Measurements from ENCODE around the gene CDK6. TPM values are rescaled to one million over a fixed set of nuclear protein-coding genes. Genes with fewer than 3 reads are reported as not detected.

Gene CDK6
- total and polyA plus RNA-seq, 2 experiments from 2014 or later, result 7.4 to 23.7 TPM

DNA sequence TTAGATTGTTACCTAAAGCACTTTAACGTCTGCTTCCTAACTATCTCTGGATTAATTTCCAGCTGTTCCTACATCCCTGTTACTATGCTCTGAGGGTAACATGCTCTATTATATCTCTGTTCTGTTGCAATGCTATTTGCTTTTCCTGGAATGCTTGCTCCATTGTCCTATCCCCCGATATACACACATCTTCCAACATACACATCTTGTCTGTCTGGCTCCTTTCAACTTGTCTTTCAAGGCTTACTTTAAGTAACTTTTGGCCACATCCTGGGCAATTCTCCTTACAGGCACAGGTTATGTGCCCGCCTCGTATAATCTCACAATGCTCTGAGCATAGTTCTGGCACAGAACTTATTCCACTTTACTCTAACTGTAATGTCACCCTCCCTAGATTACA, 96.2 kb downstream of the CDK6 start (continued):
- TF ChIP-seq REST (IDR thresholded peaks at IDR 0.05; ENCODE audit: unreplicated experiment) (no peak), CREB1 (CRISPR knock-in tag; IDR thresholded peaks at IDR 0.05; ENCODE audit: low read depth) (no peak), JUNB (IDR thresholded peaks at IDR 0.05; ENCODE audit: unreplicated experiment) (no peak), ZNF331 (CRISPR knock-in tag; IDR thresholded peaks at IDR 0.05; ENCODE audit: low read depth) (no peak), EZH2 (IDR thresholded peaks at IDR 0.05; ENCODE audit: low read depth, unreplicated experiment) (no peak)
- TF ChIP-seq, protein P1, sequence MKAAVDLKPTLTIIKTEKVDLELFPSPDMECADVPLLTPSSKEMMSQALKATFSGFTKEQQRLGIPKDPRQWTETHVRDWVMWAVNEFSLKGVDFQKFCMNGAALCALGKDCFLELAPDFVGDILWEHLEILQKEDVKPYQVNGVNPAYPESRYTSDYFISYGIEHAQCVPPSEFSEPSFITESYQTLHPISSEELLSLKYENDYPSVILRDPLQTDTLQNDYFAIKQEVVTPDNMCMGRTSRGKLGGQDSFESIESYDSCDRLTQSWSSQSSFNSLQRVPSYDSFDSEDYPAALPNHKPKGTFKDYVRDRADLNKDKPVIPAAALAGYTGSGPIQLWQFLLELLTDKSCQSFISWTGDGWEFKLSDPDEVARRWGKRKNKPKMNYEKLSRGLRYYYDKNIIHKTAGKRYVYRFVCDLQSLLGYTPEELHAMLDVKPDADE (IDR thresholded peaks at IDR 0.05), result no peak

DNA sequence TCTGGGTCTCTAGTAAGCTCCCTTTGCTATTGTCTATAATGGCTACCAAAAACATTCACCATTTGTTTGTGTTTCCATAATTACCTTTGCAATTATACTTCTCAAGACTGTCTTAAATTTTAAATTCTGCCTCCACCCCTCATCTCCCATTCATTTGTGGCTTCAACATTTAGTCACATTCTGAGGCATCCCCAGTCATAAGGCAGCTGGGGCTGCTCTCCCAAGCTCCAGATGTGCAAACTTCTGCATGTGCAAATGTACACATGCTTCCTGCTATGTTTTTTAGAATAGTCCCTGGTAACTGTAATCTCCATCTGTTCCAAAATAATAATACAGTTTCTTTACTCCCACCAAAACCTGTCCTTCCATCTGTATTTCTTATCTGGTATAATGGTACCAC, 97.3 kb downstream of the CDK6 start:
- Mint-ChIP-seq H3K4me3 (no peak overlapping the region), H3K27me3 (ENCODE audit: insufficient read depth, low read depth, poor library complexity) (peaks cover 1% of the 10 kb centered on the region), H3K27ac (no peak overlapping the region), H3K4me1 (peaks cover 5% of the 10 kb centered on the region), H3K36me3 (ENCODE audit: low read depth) (no peaks in the 10 kb centered on the region), H3K9me3 (no peaks in the 10 kb centered on the region)
- ATAC-seq (no peak), DNase-seq (ENCODE audit: low spot score) (no peak)
- H2AFZ ChIP-seq, result no peak overlapping the region
- H3K79me2 ChIP-seq (replicated peaks; ENCODE audit: insufficient read depth), result no peaks in the 10 kb centered on the region
- peaks cover 1% of the 10 kb centered on the region; the same call in 1 of the 2 replicates for H3K9me2 ChIP-seq (ENCODE audit: insufficient read depth)
- no peaks in the 10 kb centered on the region for H3F3A ChIP-seq (replicated peaks; ENCODE audit: low read depth)
- H3K36me3 ChIP-seq (ENCODE audit: insufficient read depth), result no peaks in the 10 kb centered on the region
- no peak overlapping the region for H3K4me3 ChIP-seq
- no peaks in the 10 kb centered on the region for H3K27me3 ChIP-seq (ENCODE audit: insufficient read depth)
- H3K4me2 ChIP-seq, result no peak overlapping the region
- H4K20me1 ChIP-seq (replicated peaks; ENCODE audit: insufficient read depth), result no peaks in the 10 kb centered on the region
- peaks cover 10% of the 10 kb centered on the region; the same call in 1 of the 2 replicates for H3K4me1 ChIP-seq (ENCODE audit: insufficient read depth)
- no peak overlapping the region for H3K27ac ChIP-seq (ENCODE audit: low read depth)
- TF ChIP-seq POLR2AphosphoS5 (IDR thresholded peaks at IDR 0.05; ENCODE audit: low read depth) (no peak), ZNF331 (CRISPR knock-in tag; IDR thresholded peaks at IDR 0.05; ENCODE audit: low read depth) (no peak), NANOG (IDR thresholded peaks at IDR 0.05; ENCODE audit: borderline replicate concordance) (no peak), JUNB (IDR thresholded peaks at IDR 0.05; ENCODE audit: unreplicated experiment) (no peak), EZH2 (IDR thresholded peaks at IDR 0.05; ENCODE audit: low read depth, unreplicated experiment) (no peak), STAT1 (IDR thresholded peaks at IDR 0.05; ENCODE audit: unreplicated experiment) (no peak), CREB1 (CRISPR knock-in tag; IDR thresholded peaks at IDR 0.05; ENCODE audit: low read depth) (no peak)
- TF ChIP-seq, protein P1 (IDR thresholded peaks at IDR 0.05), result no peak
- TF ChIP-seq, protein P2, sequence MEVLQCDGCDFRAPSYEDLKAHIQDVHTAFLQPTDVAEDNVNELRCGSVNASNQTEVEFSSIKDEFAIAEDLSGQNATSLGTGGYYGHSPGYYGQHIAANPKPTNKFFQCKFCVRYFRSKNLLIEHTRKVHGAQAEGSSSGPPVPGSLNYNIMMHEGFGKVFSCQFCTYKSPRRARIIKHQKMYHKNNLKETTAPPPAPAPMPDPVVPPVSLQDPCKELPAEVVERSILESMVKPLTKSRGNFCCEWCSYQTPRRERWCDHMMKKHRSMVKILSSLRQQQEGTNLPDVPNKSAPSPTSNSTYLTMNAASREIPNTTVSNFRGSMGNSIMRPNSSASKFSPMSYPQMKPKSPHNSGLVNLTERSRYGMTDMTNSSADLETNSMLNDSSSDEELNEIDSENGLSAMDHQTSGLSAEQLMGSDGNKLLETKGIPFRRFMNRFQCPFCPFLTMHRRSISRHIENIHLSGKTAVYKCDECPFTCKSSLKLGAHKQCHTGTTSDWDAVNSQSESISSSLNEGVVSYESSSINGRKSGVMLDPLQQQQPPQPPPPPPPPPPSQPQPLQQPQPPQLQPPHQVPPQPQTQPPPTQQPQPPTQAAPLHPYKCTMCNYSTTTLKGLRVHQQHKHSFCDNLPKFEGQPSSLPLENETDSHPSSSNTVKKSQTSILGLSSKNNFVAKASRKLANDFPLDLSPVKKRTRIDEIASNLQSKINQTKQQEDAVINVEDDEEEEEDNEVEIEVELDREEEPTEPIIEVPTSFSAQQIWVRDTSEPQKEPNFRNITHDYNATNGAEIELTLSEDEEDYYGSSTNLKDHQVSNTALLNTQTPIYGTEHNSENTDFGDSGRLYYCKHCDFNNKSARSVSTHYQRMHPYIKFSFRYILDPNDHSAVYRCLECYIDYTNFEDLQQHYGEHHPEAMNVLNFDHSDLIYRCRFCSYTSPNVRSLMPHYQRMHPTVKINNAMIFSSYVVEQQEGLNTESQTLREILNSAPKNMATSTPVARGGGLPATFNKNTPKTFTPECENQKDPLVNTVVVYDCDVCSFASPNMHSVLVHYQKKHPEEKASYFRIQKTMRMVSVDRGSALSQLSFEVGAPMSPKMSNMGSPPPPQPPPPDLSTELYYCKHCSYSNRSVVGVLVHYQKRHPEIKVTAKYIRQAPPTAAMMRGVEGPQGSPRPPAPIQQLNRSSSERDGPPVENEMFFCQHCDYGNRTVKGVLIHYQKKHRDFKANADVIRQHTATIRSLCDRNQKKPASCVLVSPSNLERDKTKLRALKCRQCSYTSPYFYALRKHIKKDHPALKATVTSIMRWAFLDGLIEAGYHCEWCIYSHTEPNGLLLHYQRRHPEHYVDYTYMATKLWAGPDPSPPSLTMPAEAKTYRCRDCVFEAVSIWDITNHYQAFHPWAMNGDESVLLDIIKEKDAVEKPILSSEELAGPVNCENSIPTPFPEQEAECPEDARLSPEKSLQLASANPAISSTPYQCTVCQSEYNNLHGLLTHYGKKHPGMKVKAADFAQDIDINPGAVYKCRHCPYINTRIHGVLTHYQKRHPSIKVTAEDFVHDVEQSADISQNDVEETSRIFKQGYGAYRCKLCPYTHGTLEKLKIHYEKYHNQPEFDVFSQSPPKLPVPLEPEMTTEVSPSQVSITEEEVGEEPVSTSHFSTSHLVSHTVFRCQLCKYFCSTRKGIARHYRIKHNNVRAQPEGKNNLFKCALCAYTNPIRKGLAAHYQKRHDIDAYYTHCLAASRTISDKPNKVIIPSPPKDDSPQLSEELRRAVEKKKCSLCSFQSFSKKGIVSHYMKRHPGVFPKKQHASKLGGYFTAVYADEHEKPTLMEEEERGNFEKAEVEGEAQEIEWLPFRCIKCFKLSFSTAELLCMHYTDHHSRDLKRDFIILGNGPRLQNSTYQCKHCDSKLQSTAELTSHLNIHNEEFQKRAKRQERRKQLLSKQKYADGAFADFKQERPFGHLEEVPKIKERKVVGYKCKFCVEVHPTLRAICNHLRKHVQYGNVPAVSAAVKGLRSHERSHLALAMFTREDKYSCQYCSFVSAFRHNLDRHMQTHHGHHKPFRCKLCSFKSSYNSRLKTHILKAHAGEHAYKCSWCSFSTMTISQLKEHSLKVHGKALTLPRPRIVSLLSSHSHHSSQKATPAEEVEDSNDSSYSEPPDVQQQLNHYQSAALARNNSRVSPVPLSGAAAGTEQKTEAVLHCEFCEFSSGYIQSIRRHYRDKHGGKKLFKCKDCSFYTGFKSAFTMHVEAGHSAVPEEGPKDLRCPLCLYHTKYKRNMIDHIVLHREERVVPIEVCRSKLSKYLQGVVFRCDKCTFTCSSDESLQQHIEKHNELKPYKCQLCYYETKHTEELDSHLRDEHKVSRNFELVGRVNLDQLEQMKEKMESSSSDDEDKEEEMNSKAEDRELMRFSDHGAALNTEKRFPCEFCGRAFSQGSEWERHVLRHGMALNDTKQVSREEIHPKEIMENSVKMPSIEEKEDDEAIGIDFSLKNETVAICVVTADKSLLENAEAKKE (CRISPR knock-in tag; IDR thresholded peaks at IDR 0.05), result no peak
- TF ChIP-seq, protein P3, sequence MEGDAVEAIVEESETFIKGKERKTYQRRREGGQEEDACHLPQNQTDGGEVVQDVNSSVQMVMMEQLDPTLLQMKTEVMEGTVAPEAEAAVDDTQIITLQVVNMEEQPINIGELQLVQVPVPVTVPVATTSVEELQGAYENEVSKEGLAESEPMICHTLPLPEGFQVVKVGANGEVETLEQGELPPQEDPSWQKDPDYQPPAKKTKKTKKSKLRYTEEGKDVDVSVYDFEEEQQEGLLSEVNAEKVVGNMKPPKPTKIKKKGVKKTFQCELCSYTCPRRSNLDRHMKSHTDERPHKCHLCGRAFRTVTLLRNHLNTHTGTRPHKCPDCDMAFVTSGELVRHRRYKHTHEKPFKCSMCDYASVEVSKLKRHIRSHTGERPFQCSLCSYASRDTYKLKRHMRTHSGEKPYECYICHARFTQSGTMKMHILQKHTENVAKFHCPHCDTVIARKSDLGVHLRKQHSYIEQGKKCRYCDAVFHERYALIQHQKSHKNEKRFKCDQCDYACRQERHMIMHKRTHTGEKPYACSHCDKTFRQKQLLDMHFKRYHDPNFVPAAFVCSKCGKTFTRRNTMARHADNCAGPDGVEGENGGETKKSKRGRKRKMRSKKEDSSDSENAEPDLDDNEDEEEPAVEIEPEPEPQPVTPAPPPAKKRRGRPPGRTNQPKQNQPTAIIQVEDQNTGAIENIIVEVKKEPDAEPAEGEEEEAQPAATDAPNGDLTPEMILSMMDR (conservative IDR thresholded peaks at IDR 0.05; ENCODE audit: low read depth in 2 of 2), result no peak
